ENCODE data around the gene GNPTAB. TPM values are rescaled to one million over a fixed set of nuclear protein-coding genes. Genes with fewer than 3 reads are reported as not detected.

The GNPTAB gene
- total and polyA plus RNA-seq, 2 of the 13 experiments (the other 11 are each of a cell fraction or from before 2014, with no cell fraction given) = 13.6 to 19.4 TPM

DNA sequence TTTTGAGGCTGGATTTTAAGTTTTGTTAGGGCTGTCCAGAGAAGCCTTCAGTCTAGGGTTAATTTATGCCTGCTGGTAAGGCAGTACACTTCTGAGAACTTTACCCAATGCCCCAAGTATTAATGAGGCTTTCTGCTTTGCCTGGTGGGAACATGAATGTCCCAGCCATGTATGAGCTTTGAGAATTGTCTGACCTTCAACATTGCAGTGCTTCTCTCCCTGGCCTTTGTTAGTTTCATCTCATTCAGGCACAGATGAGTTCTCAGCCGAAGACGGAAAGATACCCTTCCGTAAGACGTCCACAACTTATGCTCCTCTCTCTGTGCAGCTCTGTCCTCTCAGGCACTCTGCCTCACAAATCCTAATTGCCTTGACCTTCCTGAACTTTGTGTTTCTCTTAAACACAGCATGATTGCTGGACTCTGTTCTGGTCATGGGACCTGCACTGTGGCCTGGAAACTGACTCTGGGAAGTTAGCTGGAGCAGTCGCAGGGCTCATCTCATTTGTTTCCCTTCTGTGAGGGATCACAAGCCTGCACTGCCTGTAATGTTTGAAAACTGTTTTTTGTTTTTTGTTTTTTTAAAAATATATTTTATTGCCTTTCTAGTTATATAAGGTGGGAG is 117.6 kb downstream of the GNPTAB start (continued):
- TF ChIP-seq JARID2 (CRISPR knock-in tag; IDR thresholded peaks at IDR 0.05; ENCODE audit: insufficient replicate concordance) (no peak), PLRG1 (conservative IDR thresholded peaks at IDR 0.05) (no peak), NCOA1 (CRISPR knock-in tag; IDR thresholded peaks at IDR 0.05) (no peak), MATR3 (CRISPR knock-in tag; IDR thresholded peaks at IDR 0.05) (no peak), ZSCAN5A (CRISPR knock-in tag; IDR thresholded peaks at IDR 0.05; ENCODE audit: borderline replicate concordance) (no peak; the same call in 1 of the 2 replicates), ZNF570 (CRISPR knock-in tag; IDR thresholded peaks at IDR 0.05; ENCODE audit: borderline replicate concordance) (no peak), KLF16 (CRISPR knock-in tag; IDR thresholded peaks at IDR 0.05) (0 out of 4 replicates have a peak, but pooled peaks of 1 of the 2 experiments have one; percentile 41), MED8 (CRISPR knock-in tag; IDR thresholded peaks at IDR 0.05; ENCODE audit: insufficient replicate concordance) (no peak), ZFP62 (CRISPR knock-in tag; IDR thresholded peaks at IDR 0.05) (no peak), ZNF253 (CRISPR knock-in tag; IDR thresholded peaks at IDR 0.05; ENCODE audit: borderline replicate concordance) (no peak), AGO1 (IDR thresholded peaks at IDR 0.05; ENCODE audit: low read depth, low read length, poor library complexity, severe bottlenecking) (no peak), HIVEP1 (CRISPR knock-in tag; IDR thresholded peaks at IDR 0.05) (no peak), RFX5 (IDR thresholded peaks at IDR 0.05; ENCODE audit: low read depth, low read length) (no peak), MAFK (conservative IDR thresholded peaks at IDR 0.05 in 1 of 2, IDR thresholded peaks at IDR 0.05 in 1 of 2; ENCODE audit: low read length in 2 of 2) (no peak)
- TF ChIP-seq, protein P1, sequence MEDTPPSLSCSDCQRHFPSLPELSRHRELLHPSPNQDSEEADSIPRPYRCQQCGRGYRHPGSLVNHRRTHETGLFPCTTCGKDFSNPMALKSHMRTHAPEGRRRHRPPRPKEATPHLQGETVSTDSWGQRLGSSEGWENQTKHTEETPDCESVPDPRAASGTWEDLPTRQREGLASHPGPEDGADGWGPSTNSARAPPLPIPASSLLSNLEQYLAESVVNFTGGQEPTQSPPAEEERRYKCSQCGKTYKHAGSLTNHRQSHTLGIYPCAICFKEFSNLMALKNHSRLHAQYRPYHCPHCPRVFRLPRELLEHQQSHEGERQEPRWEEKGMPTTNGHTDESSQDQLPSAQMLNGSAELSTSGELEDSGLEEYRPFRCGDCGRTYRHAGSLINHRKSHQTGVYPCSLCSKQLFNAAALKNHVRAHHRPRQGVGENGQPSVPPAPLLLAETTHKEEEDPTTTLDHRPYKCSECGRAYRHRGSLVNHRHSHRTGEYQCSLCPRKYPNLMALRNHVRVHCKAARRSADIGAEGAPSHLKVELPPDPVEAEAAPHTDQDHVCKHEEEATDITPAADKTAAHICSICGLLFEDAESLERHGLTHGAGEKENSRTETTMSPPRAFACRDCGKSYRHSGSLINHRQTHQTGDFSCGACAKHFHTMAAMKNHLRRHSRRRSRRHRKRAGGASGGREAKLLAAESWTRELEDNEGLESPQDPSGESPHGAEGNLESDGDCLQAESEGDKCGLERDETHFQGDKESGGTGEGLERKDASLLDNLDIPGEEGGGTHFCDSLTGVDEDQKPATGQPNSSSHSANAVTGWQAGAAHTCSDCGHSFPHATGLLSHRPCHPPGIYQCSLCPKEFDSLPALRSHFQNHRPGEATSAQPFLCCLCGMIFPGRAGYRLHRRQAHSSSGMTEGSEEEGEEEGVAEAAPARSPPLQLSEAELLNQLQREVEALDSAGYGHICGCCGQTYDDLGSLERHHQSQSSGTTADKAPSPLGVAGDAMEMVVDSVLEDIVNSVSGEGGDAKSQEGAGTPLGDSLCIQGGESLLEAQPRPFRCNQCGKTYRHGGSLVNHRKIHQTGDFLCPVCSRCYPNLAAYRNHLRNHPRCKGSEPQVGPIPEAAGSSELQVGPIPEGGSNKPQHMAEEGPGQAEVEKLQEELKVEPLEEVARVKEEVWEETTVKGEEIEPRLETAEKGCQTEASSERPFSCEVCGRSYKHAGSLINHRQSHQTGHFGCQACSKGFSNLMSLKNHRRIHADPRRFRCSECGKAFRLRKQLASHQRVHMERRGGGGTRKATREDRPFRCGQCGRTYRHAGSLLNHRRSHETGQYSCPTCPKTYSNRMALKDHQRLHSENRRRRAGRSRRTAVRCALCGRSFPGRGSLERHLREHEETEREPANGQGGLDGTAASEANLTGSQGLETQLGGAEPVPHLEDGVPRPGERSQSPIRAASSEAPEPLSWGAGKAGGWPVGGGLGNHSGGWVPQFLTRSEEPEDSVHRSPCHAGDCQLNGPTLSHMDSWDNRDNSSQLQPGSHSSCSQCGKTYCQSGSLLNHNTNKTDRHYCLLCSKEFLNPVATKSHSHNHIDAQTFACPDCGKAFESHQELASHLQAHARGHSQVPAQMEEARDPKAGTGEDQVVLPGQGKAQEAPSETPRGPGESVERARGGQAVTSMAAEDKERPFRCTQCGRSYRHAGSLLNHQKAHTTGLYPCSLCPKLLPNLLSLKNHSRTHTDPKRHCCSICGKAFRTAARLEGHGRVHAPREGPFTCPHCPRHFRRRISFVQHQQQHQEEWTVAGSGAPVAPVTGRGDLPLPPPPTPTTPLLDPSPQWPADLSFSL (CRISPR knock-in tag; IDR thresholded peaks at IDR 0.05) = peak; percentile 92
- TF ChIP-seq, protein P2, sequence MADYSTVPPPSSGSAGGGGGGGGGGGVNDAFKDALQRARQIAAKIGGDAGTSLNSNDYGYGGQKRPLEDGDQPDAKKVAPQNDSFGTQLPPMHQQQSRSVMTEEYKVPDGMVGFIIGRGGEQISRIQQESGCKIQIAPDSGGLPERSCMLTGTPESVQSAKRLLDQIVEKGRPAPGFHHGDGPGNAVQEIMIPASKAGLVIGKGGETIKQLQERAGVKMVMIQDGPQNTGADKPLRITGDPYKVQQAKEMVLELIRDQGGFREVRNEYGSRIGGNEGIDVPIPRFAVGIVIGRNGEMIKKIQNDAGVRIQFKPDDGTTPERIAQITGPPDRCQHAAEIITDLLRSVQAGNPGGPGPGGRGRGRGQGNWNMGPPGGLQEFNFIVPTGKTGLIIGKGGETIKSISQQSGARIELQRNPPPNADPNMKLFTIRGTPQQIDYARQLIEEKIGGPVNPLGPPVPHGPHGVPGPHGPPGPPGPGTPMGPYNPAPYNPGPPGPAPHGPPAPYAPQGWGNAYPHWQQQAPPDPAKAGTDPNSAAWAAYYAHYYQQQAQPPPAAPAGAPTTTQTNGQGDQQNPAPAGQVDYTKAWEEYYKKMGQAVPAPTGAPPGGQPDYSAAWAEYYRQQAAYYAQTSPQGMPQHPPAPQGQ (CRISPR knock-in tag; IDR thresholded peaks at IDR 0.05; ENCODE audit: borderline replicate concordance) = no peak
- TF ChIP-seq, protein P3, sequence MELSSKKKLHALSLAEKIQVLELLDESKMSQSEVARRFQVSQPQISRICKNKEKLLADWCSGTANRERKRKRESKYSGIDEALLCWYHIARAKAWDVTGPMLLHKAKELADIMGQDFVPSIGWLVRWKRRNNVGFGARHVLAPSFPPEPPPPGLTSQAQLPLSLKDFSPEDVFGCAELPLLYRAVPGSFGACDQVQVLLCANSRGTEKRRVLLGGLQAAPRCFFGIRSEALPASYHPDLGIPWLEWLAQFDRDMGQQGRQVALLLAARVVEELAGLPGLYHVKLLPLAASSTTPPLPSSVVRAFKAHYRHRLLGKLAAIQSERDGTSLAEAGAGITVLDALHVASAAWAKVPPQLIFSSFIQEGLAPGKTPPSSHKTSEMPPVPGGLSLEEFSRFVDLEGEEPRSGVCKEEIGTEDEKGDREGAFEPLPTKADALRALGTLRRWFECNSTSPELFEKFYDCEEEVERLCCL (CRISPR knock-in tag; IDR thresholded peaks at IDR 0.05; ENCODE audit: borderline replicate concordance) = no peak
